ENCODE data around the gene AQR. TPM values are rescaled to one million over a fixed set of nuclear protein-coding genes. Genes with fewer than 3 reads are reported as not detected.
"Not testable (repeated sequence)": the region's sequence is repeated elsewhere in the genome, so short reads cannot be mapped to it uniquely, and the experiment has no call there.

AQR gene
- total RNA-seq, 1 donor from 2014 or later: 38.0 TPM

DNA sequence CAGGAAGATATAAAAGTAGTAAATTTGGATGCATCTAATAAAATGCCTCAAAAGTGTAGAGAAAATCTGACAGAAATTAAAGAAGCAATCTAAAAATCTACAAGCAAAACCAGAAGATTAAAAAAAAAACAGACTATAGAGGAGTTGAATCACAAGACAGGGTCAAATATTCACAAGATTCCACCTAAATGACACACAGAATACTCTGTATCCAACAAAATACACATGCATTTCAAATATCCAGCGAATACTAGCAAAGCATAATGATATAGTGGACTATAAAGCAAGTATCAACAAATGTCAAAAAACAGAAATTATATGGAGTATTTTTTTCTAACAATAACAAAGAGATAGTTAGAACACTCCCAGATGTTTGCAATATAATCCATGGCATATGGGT lies 153.7 kb downstream of the AQR start:
- H3K27me3 Mint-ChIP-seq: no peaks in the 10 kb centered on the region
- no peaks in the 10 kb centered on the region for H3K9me3 Mint-ChIP-seq

DNA sequence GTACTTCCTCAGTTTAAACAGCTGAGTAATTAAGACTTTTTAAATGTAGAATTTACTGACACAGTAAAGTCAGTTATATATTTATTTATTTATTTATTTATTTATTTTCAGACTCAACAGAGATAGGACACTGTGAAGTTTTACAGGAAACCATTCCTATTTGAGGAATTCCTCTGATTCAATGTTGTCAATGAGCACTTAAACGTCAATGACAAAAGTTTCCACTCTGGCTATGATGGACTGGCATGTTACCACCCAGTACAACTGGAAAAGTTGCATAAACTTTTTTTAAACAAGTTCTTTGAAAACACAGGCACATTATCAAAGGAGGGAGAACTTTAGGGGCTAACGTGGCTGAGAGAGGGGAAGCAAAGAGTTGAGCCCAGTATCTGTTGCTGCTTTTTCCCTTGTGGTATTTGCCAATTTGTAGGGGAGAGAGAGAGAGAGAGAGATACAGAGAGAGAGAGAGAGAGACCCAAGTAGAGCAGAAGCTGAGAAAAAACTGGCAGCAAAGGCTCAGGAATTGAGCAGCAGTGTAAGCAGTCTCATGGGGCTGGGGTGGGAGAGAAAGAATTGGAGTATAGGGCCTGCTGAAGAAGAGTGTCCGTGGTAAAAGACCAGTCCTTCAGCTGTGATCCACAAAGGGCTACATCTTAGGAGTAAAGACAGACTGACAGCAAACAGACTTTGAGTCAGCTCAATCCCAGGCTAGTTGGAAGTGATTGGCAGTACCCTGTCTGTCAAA lies 155.9 kb downstream of the AQR start:
- no peaks in the 10 kb centered on the region for H3K9me3 Mint-ChIP-seq
- no peak for TF ChIP-seq CTCF (conservative IDR thresholded peaks at IDR 0.05)
- no peaks in the 10 kb centered on the region for H3K27me3 Mint-ChIP-seq
- no peak for DNase-seq (ENCODE audit: extremely low spot score, unreplicated experiment)
- H3K4me3 Mint-ChIP-seq: no peak overlapping the region
- H3K36me3 Mint-ChIP-seq: no peaks in the 10 kb centered on the region
- no peaks in the 10 kb centered on the region for H3K4me1 Mint-ChIP-seq (ENCODE audit: unreplicated experiment)
- H3K27ac Mint-ChIP-seq: no peak overlapping the region

More for the DNA sequence above, 153.7 kb downstream of the AQR start:
- Mint-ChIP-seq H3K4me1 (ENCODE audit: unreplicated experiment) (no peaks in the 10 kb centered on the region), H3K27ac (no peak overlapping the region), H3K4me3 (no peak overlapping the region), H3K36me3 (no peaks in the 10 kb centered on the region)
- DNase-seq (ENCODE audit: extremely low spot score, unreplicated experiment): no peak
- TF ChIP-seq CTCF (conservative IDR thresholded peaks at IDR 0.05): no peak

DNA sequence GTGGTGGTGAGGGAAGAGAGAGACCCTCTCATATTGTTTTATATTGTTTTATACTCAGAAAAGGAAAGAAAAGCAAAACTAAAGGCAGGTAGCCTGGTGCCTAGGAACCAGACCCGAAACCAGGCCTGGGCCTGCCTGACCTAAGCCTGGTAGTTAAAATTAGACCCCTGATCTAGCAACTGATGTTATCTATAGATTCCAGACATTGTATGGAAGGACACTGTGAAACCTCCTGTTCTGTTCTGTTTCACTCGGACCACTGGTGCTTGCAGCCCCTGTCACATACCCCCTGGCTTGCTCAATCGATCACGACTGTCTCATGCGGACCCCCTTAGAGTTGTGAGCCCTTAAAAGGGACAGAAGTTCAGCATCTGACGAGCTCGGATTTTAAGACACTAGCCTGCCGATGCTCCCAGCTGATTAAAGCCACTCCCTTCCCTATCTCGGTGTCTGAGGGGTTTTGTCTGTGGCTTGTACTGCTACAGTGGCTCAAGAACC lies 156.6 kb downstream of the AQR start:
- DNase-seq (ENCODE audit: extremely low spot score, unreplicated experiment): peak; percentile 43
- not testable (repeated sequence) for H3K27me3 Mint-ChIP-seq; H3K4me3 Mint-ChIP-seq; H3K4me1 Mint-ChIP-seq (ENCODE audit: unreplicated experiment); H3K36me3 Mint-ChIP-seq; H3K9me3 Mint-ChIP-seq; H3K27ac Mint-ChIP-seq

DNA sequence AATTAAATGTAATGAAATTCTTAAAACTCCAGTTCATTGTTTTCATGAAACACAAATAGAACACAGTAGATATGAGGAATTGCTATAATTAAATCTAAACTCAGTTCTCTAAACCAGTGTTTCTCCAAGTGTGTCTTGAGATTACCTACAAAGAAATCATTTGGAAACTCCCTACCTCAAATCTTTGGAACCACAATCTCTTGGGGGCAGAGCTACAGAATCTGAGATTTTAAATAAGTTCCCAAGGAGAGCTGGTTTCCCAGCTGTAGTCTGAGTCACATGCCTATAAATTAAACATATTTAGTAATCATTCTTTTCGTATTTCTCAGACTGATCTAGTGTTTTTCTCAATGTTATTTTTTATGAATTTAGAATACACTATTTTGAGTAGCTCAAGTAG lies 157.2 kb downstream of the AQR start:
- no peak overlapping the region for H3K27ac Mint-ChIP-seq
- H3K36me3 Mint-ChIP-seq: no peaks in the 10 kb centered on the region
- H3K4me1 Mint-ChIP-seq (ENCODE audit: unreplicated experiment): no peaks in the 10 kb centered on the region
- no peak for DNase-seq (ENCODE audit: extremely low spot score, unreplicated experiment)
- H3K4me3 Mint-ChIP-seq: no peak overlapping the region
- H3K9me3 Mint-ChIP-seq: no peaks in the 10 kb centered on the region
- TF ChIP-seq CTCF (conservative IDR thresholded peaks at IDR 0.05): no peak
- no peaks in the 10 kb centered on the region for H3K27me3 Mint-ChIP-seq

DNA sequence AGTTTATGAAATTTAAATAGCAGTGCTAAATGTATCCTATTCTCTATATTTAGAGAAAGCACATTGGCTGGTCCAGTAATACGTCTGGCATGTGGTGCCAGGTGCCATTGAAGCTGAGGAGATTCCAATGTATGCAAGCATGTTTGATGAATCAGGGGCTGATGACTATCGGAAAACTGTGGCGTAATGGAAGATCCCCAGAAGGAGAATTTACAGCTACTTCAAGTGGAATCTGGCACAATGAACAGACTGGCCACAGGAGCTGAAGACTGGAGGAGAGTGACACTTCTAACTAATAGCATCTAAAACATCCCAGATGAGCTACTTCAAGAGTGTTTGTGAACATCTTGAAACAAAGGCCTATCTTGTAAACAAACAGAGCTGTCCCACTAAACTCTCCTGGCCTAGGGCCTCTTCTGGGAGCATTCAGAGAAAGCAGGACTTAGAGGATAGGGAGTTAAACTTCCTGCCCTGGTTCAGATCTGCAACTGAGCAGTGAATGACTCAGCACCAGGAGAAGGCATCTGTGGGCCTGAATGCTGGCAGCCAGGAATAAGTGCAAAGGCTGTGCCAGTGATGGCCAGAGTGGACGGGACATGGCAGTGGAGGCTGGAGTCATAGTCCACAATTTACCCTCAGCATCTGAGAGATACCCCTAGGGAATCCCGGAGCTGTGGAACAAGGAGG lies 159.0 kb downstream of the AQR start:
- no peak for DNase-seq (ENCODE audit: extremely low spot score, unreplicated experiment)
- no peak overlapping the region for H3K4me3 Mint-ChIP-seq
- no peak overlapping the region for H3K27ac Mint-ChIP-seq
- no peaks in the 10 kb centered on the region for H3K36me3 Mint-ChIP-seq
- no peaks in the 10 kb centered on the region for H3K9me3 Mint-ChIP-seq
- no peaks in the 10 kb centered on the region for H3K27me3 Mint-ChIP-seq
- H3K4me1 Mint-ChIP-seq (ENCODE audit: unreplicated experiment): no peaks in the 10 kb centered on the region
- TF ChIP-seq CTCF (conservative IDR thresholded peaks at IDR 0.05): no peak

DNA sequence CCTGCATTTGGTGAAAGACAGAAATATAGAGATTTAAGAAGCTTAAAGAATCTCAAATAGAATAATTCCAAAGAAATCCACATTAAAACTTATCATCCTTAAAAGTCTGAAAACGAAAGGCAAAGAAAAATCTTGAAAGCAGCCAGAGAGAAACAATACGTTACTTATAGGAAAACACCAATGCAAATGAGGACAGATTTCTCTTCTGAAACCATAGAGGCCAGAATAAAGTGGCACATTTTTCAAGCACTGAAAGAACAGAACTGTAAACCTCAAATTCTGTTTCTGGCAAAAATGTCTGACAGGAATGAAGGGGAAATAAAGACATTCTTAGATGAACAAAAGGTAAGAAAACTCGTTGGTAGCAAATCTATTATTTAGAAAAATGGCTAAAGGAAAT lies 160.4 kb downstream of the AQR start:
- Mint-ChIP-seq H3K4me3 (no peak overlapping the region), H3K27me3 (peaks cover 7% of the 10 kb centered on the region), H3K9me3 (no peaks in the 10 kb centered on the region), H3K4me1 (ENCODE audit: unreplicated experiment) (no peaks in the 10 kb centered on the region), H3K36me3 (no peaks in the 10 kb centered on the region), H3K27ac (no peak overlapping the region)
- DNase-seq (ENCODE audit: extremely low spot score, unreplicated experiment): no peak
- TF ChIP-seq CTCF (conservative IDR thresholded peaks at IDR 0.05): no peak

All from type B pancreatic cell (in vitro differentiated cells).